PFSK-1 (cell line): ENCODE results near the gene SPATA6.

Experiments used
- FOXP2 ChIP-seq: optimal IDR thresholded peaks from 2 replicates; pipeline ENCODE3; 2011; ENCODE audit warnings: borderline replicate concordance, control low read depth, inconsistent platforms; ENCODE audit not compliant: insufficient read depth; ENCODE audit errors: extremely low read length, extremely low read depth
- POLR2AphosphoS5 ChIP-seq: IDR thresholded peaks from 2 replicates; pipeline ENCODE4 v1.6.1; 2012; ENCODE audit warnings: low read depth, mild to moderate bottlenecking, control low read depth, low read length, moderate library complexity
- REST ChIP-seq, 2 experiments: IDR thresholded peaks; 2 replicates each; pipeline versions ENCODE4 v1.6.1 to v1.8.0; 2011 to 2012; ENCODE audit warnings: low read depth in 2 of 2, low read length in 2 of 2, control low read depth in 1 of 2, inconsistent platforms in 1 of 2, mild to moderate bottlenecking in 1 of 2, moderate library complexity in 1 of 2; ENCODE audit not compliant: insufficient read depth in 1 of 2
- SIN3A ChIP-seq: IDR thresholded peaks from 2 replicates; pipeline ENCODE4 v1.6.1; 2012; ENCODE audit warnings: mild to moderate bottlenecking, low read length, moderate library complexity, borderline replicate concordance; ENCODE audit not compliant: insufficient read depth
- TAF1 ChIP-seq: IDR thresholded peaks from 2 replicates; pipeline ENCODE4 v1.6.1; 2012; ENCODE audit warnings: low read length, control low read depth, borderline replicate concordance; ENCODE audit not compliant: insufficient read depth

Gene SPATA6

GRCh38 chr1:48469616-48470480 is 2.2 kb downstream of the SPATA6 start:
- TF ChIP-seq REST (IDR thresholded peaks at IDR 0.05; ENCODE audit: insufficient read depth in 1 of 2, low read depth in 2 of 2, low read length in 2 of 2): no peak
- TF ChIP-seq POLR2AphosphoS5: no peak
- no peak for TF ChIP-seq TAF1
- TF ChIP-seq SIN3A: no peak
- TF ChIP-seq FOXP2: no peak

GRCh38 chr1:48466594-48466993 is 5.4 kb downstream of the SPATA6 start:
- TF ChIP-seq TAF1: no peak
- TF ChIP-seq SIN3A: no peak
- no peak for TF ChIP-seq REST (IDR thresholded peaks at IDR 0.05; ENCODE audit: insufficient read depth in 1 of 2, low read depth in 2 of 2, low read length in 2 of 2)
- no peak for TF ChIP-seq POLR2AphosphoS5
- TF ChIP-seq FOXP2: no peak

- TF ChIP-seq FOXP2 (no peak), TAF1 (no peak), SIN3A (no peak), REST (IDR thresholded peaks at IDR 0.05; ENCODE audit: insufficient read depth in 1 of 2, low read depth in 2 of 2, low read length in 2 of 2) (no peak), POLR2AphosphoS5 (no peak)
Measured at GRCh38 chr1:48462716-48463302, 9.2 kb downstream of the SPATA6 start.

GRCh38 chr1:48450505-48450904 is 21.5 kb downstream of the SPATA6 start:
- TF ChIP-seq SIN3A (no peak), POLR2AphosphoS5 (no peak), FOXP2 (no peak), TAF1 (no peak), REST (IDR thresholded peaks at IDR 0.05; ENCODE audit: insufficient read depth in 1 of 2, low read depth in 2 of 2, low read length in 2 of 2) (no peak)
